TTC549 (cell line): Measurements from ENCODE around the gene ALG1L2.
"Not testable (repeated sequence)": the region's sequence is repeated elsewhere in the genome, so short reads cannot be mapped to it uniquely, and the experiment has no call there.

Source experiments
- FAIRE-seq: peaks from 2 replicates; lab custom pipeline; 2012; peaks lifted over from hg19 to GRCh38; lab: Jason Lieb, UNC

The ALG1L2 gene

GRCh38 chr3:130081351-130081881, at the start of gene ALG1L2:
Gene ALG1L2, plus strand, starts transcription at chr3:130081831. Its CDS starts 186 bp downstream, at chr3:130082017.
- no peak for FAIRE-seq

- FAIRE-seq: not testable (repeated sequence)
These were observed 44.4 kb upstream of the ALG1L2 start for GRCh38 chr3:130037126-130037815.

GRCh38 chr3:130042736-130043135, 38.9 kb upstream of the ALG1L2 start:
- not testable (repeated sequence) for FAIRE-seq

GRCh38 chr3:130043658-130044057, 38.0 kb upstream of the ALG1L2 start:
- FAIRE-seq: not testable (repeated sequence)

GRCh38 chr3:130044370-130044769, 37.3 kb upstream of the ALG1L2 start:
- no peak for FAIRE-seq

- no peak for FAIRE-seq
These were observed 32.9 kb upstream of the ALG1L2 start for GRCh38 chr3:130048726-130049125.

GRCh38 chr3:130052366-130052765, 29.3 kb upstream of the ALG1L2 start:
- FAIRE-seq: not testable (repeated sequence)

GRCh38 chr3:130052965-130053364, 28.7 kb upstream of the ALG1L2 start:
- not testable (repeated sequence) for FAIRE-seq

- FAIRE-seq: not testable (repeated sequence)
These were observed 23.9 kb upstream of the ALG1L2 start for GRCh38 chr3:130057536-130058266.

GRCh38 chr3:130058267-130058657, 23.4 kb upstream of the ALG1L2 start:
- FAIRE-seq: not testable (repeated sequence)

- FAIRE-seq: not testable (repeated sequence)
These were observed 22.9 kb upstream of the ALG1L2 start for GRCh38 chr3:130058716-130059115.

- FAIRE-seq: not testable (repeated sequence)
These were observed 22.5 kb upstream of the ALG1L2 start for GRCh38 chr3:130059162-130059561.

- no peak for FAIRE-seq
These were observed 8.0 kb upstream of the ALG1L2 start for GRCh38 chr3:130073582-130073981.

GRCh38 chr3:130077636-130078035, 4.0 kb upstream of the ALG1L2 start:
- no peak for FAIRE-seq

- FAIRE-seq: not testable (repeated sequence)
These were observed 1.9 kb downstream of the ALG1L2 start for GRCh38 chr3:130083363-130084090.

GRCh38 chr3:130084436-130084980, 2.9 kb downstream of the ALG1L2 start:
- FAIRE-seq: no peak

GRCh38 chr3:130085881-130086280, 4.2 kb downstream of the ALG1L2 start:
- no peak for FAIRE-seq

GRCh38 chr3:130086628-130087027, 5.0 kb downstream of the ALG1L2 start:
- not testable (repeated sequence) for FAIRE-seq

GRCh38 chr3:130088061-130088460, 6.4 kb downstream of the ALG1L2 start:
- no peak for FAIRE-seq

GRCh38 chr3:130090681-130091080, 9.1 kb downstream of the ALG1L2 start:
- FAIRE-seq: not testable (repeated sequence)

GRCh38 chr3:130091958-130092357, 10.3 kb downstream of the ALG1L2 start:
- no peak for FAIRE-seq

- FAIRE-seq: no peak
These were observed 12.2 kb downstream of the ALG1L2 start for GRCh38 chr3:130093741-130094391.
